ENCODE results near the gene C1QTNF1. TPM values are rescaled to one million over a fixed set of nuclear protein-coding genes. Genes with fewer than 3 reads are reported as not detected.

C1QTNF1 gene
- total and polyA plus RNA-seq, 5 experiments from 2014 or later, result not detected

DNA sequence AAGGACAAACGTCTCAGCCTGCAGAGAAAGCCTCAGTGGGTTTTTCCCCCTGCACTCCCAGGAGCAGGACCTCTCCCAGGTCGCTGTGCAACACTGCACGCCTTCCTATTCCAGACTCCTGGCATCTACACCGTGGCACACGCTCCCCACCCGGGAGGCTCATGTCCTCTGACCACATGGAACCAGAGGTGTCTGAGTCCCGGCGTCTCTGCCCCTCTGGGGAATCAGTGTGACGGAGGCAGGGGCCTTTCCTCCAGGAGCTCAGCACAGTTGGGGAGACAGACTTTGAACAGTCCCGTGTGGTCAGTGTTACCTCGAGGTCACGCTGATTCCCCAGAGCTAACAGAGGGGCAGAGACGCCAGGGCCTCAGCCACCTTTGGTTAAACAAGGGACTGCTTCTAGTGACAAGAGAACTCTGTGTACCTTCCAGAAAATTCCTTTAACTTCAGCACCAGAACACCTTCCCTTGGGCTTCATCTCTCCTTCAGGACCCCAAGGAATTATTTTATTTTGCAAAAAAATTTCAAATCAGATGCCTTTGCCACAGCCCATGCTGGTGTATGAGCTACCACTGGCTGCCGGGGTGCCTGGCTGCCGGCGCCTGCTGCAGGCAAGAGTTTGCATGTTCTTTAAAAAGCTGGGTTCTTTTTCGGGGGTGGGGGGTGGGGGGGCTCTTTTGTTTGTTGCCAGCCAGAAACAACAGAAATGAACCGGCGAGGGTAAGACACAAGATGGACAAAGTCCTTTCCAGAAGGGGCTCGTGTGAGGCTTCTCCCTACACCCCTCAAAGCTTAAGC, 21.0 kb upstream of the C1QTNF1 start:
- Mint-ChIP-seq H3K27me3 (no peaks in the 10 kb centered on the region), H3K36me3 (peaks cover 0 to 33% (median 0%) of the 10 kb centered on the region in 3 donors), H3K4me3 (no peak overlapping the region), H3K27ac (peak overlapping the region in 7 of 10 donors; percentile 17 to 86 (median 47)), H3K9me3 (no peaks in the 10 kb centered on the region), H3K4me1 (peaks cover 38 to 65% (median 49%) of the 10 kb centered on the region in 4 donors)
- ATAC-seq (no peak), DNase-seq (no peak)
- POLR2A ChIA-PET, result no interaction called here

DNA sequence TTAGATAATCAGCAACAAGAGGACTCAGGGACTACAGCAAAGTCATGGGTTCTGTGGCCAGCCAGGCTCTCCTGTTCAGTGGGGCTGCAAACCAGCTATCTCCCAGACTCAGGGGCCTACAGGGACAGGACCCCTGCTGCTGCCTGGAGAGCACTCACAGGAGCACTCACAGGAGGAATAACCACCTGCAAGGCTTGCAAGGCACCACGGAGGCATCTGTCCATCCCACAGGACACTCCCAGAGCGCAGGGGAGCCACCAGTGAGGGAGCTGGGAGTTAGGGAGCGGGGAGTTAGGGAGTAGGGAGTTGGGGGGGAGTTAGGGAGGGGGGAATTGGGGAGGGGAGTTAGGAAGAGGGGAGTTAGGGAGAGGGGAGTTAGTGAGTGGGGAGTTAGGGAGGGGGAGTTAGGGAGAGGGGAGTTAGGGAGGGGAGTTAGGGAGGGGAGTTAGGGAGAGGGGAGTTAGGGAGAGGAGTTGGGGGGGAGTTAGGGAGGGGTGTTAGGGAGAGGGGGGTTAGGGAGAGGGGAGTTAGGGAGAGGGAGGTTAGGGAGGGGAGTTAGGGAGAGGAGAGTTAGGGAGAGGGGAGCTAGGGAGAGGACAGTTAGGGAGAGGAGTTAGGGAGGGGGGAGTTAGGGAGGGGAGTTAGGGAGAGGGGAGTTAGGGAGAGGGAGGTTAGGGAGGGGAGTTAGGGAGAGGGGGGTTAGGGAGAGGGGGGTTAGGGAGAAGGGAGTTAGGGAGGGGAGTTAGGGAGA, 20.1 kb upstream of the C1QTNF1 start:
- H3K27ac Mint-ChIP-seq, result peak overlapping the region in 6 of 10 donors; percentile 17 to 86 (median 53)
- H3K36me3 Mint-ChIP-seq, result peaks cover 0 to 28% (median 0%) of the 10 kb centered on the region in 3 donors
- H3K27me3 Mint-ChIP-seq, result no peaks in the 10 kb centered on the region
- H3K9me3 Mint-ChIP-seq, result no peaks in the 10 kb centered on the region
- no peak for ATAC-seq
- H3K4me1 Mint-ChIP-seq, result peaks cover 44 to 74% (median 57%) of the 10 kb centered on the region in 4 donors
- no peak overlapping the region for H3K4me3 Mint-ChIP-seq
- DNase-seq, result no peak
- POLR2A ChIA-PET, result no interaction called here

DNA sequence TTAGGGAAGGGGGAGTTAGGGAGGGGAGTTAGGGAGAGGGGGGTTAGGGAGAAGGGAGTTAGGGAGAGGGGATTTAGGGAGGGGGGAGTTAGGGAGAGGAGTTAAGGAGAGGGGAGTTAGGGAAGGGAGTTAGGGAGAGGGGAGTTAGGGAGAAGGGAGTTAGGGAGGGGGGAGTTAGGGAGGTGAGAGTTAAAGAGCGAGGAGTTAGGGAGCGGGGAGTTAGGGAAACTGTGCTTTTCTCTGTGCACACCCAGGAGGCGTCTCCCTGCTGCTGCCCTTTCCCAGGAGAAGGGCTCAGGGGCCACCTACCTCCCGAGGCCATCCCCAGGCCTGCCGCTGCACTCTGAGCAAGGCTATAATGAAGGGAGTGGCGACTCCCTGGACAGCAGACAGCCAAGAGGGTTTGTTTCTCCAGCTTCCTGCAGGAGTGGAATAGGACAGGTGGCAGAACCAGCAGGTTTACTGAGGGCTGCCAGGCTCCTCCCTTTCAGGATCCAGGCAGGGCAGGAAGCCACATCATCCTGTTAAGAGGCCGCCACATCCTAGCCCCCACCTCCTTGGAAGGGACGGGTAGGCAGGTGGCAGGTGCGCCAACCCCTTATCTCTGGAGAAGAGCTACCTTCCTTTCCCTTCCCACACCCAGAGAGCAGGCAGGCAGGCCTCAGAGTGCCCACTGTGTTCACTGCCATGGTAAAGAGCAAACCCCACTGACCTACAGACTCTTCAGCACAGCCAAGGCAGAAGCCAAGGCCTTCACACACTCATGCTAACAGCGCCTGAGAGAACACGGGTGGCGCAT, 18.7 kb upstream of the C1QTNF1 start:
- H3K36me3 Mint-ChIP-seq, result peaks cover 0 to 23% (median 0%) of the 10 kb centered on the region in 3 donors
- H3K4me3 Mint-ChIP-seq, result peak overlapping the region in 6 of 10 donors; percentile 6 to 88 (median 50)
- H3K9me3 Mint-ChIP-seq, result no peaks in the 10 kb centered on the region
- POLR2A ChIA-PET, result no interaction called here
- ATAC-seq (no peak), DNase-seq (peak in 1 of 10 donors; percentile 29)
- peaks cover 47 to 82% (median 63%) of the 10 kb centered on the region in 4 donors for H3K4me1 Mint-ChIP-seq
- H3K27me3 Mint-ChIP-seq, result peaks cover 0 to 2% (median 0%) of the 10 kb centered on the region in 5 donors
- H3K27ac Mint-ChIP-seq, result peak overlapping the region; percentile 16 to 87 (median 64)

DNA sequence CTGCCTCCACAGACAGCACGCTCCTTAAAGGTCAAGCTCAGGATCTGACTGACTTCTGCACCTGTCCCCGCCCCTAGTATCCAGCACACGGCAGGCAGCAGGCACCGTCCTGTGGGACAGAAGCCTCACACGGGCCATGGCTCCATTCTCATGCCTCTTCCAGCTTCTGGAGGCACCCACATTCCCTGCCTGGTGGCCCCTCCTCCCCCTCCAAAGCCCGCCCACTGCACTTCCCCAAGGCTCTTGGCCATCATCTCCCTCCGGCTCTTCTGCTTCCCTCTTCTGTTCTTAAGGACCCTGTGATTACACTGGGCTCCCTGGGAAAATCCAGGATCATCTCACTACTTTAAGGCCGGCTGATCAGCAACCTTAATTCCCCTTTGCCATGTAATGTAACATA, 17.9 kb upstream of the C1QTNF1 start:
- no peak for DNase-seq
- no peak for ATAC-seq
- peak overlapping the region in 7 of 10 donors; percentile 12 to 88 (median 62) for H3K4me3 Mint-ChIP-seq
- peaks cover 0 to 2% (median 0%) of the 10 kb centered on the region in 5 donors for H3K27me3 Mint-ChIP-seq
- no peaks in the 10 kb centered on the region for H3K9me3 Mint-ChIP-seq
- peaks cover 0 to 19% (median 0%) of the 10 kb centered on the region in 3 donors for H3K36me3 Mint-ChIP-seq
- POLR2A ChIA-PET, result no interaction called here
- H3K27ac Mint-ChIP-seq, result peak overlapping the region; percentile 16 to 87 (median 70)
- peaks cover 41 to 78% (median 67%) of the 10 kb centered on the region in 4 donors for H3K4me1 Mint-ChIP-seq

DNA sequence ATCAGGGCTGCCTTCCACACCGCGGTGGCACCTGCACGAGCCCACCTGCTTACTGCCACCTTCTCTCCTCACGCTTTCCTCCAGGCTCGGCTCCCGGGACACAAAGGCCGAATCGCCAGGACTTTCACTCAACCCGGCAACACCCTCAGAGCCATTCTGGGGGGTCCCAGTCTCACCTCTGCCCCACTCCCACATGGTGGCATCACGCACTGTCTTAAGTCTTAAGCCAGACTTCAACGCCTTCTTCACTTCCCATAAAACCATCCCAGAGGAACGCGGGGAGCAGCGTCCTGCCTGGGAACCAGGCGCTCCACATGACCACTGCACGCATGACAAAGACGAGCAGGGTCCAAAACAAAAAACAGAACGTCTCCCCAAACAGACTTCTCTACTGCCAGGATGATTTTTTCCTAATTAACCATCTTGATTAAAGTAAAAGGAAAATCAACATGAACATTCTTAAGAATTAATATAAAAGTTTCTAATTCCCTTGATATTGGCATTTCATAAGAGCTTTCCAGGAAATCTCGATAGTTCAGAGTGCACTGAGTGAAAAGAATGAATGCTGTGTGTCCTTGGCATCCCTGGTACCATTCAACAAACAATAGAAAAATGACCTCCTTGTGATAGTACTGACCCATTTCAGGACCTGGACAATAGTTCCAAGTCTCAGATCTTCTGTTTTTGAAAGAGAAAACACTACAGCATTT, 17.0 kb upstream of the C1QTNF1 start:
- no peaks in the 10 kb centered on the region for H3K9me3 Mint-ChIP-seq
- H3K4me1 Mint-ChIP-seq, result peaks cover 37 to 69% (median 64%) of the 10 kb centered on the region in 4 donors
- no peak for ATAC-seq
- DNase-seq, result no peak
- peaks cover 0 to 10% (median 0%) of the 10 kb centered on the region in 3 donors for H3K36me3 Mint-ChIP-seq
- H3K27me3 Mint-ChIP-seq, result peaks cover 0 to 2% (median 0%) of the 10 kb centered on the region in 5 donors
- POLR2A ChIA-PET, result no interaction called here
- peak overlapping the region in 9 of 10 donors; percentile 52 to 93 (median 88) for H3K4me3 Mint-ChIP-seq
- peak overlapping the region; percentile 26 to 96 (median 74) for H3K27ac Mint-ChIP-seq

DNA sequence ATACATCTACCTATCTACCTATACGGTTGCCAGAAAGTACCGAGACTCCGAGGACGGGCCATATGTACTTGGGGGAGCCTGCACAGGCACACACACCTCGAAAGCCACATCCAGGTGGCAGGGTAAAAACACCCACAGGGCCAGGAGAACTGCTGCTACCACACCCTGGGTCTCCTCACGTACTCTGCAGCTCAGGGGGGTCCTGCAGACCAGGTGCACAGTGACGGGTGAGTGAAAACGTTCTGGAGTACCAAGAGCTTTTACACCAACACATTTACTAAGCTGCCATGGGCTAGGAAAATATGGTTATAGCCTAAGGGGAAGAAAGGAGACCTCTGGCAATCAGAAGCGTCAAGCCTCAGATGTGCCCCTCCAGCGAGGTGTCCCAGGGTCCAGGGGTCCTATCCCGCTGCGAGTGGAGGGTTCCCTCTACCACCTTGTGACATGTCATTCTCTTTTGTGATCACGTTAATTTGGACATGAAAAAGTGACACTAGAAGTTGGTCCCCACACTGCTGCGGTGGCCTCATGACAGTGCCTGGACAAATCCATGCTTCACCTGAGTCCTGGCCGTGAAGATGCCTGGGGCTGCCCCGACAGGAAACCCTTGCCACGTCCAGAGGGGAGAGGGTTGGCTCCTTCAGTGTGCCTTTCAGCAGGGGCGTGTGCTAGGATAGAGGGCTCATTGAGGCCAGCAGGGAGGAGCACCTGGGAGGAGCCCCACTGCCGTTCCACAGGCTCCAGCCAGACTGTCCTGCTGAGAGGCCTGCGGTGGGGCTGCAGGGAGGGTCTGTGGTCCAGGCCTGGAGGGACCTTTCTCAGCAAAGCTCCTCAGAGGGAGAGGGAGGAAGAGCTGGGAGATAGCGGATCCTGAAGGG, 16.2 kb upstream of the C1QTNF1 start:
- ATAC-seq, result peak in 1 of 2 donors; percentile 22
- Mint-ChIP-seq H3K4me1 (peaks cover 34 to 61% (median 57%) of the 10 kb centered on the region in 4 donors), H3K9me3 (no peaks in the 10 kb centered on the region), H3K36me3 (peaks cover 0 to 4% (median 0%) of the 10 kb centered on the region in 3 donors), H3K27ac (peak overlapping the region; percentile 63 to 98 (median 90)), H3K4me3 (peak overlapping the region; percentile 84 to 93 (median 90)), H3K27me3 (peaks cover 0 to 2% (median 0%) of the 10 kb centered on the region in 5 donors)
- DNase-seq, result no peak
- POLR2A ChIA-PET, result no interaction called here

DNA sequence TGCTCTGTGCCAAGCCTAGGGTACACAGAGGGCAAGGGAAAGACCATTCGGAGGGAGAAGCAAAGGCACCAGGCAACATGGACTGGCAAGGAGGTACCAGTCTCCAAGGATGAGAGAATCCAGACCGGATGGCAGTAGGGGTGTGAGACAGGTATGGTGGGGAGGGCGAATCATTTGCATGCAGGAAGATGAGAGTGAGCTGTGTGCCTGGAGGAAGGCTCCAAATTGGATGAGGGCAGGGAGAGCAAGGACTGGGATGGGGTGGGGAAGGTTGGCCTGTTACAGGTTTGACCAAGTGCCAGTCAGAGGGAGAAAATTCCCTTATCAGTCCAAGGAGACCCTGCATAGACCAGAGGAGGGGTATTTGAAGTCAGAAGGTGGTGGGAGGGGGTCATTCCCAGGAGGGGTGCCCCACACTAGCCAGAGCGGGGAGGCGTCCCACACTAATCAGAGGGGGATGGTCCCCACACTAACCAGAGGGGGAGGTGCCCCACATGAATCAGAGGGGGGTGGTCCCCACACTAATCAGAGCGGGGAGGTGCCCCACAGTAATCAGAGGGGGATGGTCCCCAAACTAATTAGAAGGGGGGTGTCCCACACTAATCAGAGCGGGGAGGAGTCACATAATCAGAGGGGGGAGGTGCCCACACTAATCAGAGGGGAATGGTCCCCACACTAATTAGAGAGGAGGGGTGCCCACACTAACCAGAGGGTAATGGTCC, 15.1 kb upstream of the C1QTNF1 start:
- no peak for DNase-seq
- peaks cover 30 to 53% (median 50%) of the 10 kb centered on the region in 4 donors for H3K4me1 Mint-ChIP-seq
- H3K27ac Mint-ChIP-seq, result peak overlapping the region; percentile 90 to 98 (median 95)
- peaks cover 0 to under 1% (median 0%) of the 10 kb centered on the region in 9 donors for H3K9me3 Mint-ChIP-seq
- H3K36me3 Mint-ChIP-seq, result no peaks in the 10 kb centered on the region
- POLR2A ChIA-PET, result interaction anchor here (0.5 to 0.6 kb wide), 2 partner anchors 19 to 204 kb away, joined by 4 to 8 read pairs; no protein-coding TSS in a partner anchor
- peaks cover 0 to 2% (median 0%) of the 10 kb centered on the region in 5 donors for H3K27me3 Mint-ChIP-seq
- H3K4me3 Mint-ChIP-seq, result peak overlapping the region; percentile 84 to 93 (median 90)
- ATAC-seq, result no peak

DNA sequence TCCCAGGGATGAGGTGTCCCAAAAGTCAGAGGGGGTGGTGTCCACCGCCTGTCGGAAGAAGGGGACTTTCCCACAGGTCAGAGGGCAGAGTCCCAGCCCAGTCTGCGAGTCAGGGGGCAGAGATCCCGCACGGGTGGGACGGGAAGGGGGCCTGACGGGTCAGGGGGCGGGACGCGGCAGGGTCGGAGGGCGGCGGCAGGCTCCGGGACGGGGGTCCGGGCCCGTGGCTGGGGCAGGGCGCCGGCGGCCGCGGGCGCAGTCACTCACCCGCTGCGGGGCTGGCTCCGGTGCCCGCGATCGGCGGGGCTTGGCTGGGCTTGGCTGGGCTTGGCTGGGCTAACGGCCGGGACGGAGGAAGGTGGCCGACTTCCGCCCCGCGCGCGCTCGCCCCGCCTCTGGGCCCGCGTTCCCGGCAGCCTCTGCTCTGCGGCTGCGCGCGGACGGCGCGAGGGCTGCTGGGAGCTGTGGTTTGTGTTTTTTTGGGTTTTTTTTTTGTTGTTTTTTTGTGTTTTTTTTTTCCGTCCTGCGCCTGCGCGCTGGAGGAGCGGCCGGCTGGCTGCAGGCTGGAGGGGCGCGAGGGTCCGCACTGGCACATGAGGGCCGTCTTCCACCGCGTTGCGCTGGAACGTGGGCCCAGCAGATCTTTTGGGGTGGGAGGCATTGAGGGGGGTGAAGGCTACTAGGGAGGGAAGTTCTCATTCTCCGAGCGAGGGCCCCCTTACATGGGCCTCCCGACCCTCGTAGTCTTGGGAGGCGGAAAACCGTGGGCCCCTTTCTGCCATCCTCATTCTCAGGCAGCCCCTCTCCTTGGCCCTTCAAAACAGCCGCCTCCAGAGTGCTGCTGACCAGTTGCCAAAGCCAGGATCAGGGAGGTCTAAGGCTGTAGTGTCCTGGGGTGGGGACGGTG, 14.3 kb upstream of the C1QTNF1 start, which contains the start of gene CANT1:
CANT1 (minus strand) TSS at position 368 of the 907 bp plus-strand sequence. CDS start 12,142 bp downstream, outside the sequence.
- POLR2A ChIA-PET, result interaction anchor here (0.5 to 1.7 kb wide), 7 partner anchors 9 to 878 kb away, joined by 3 to 8 read pairs (median 4); partner anchors contain the start of gene ENGASE
- peaks cover 30 to 53% (median 50%) of the 10 kb centered on the region in 4 donors for H3K4me1 Mint-ChIP-seq
- H3K9me3 Mint-ChIP-seq, result peaks cover 0 to 6% (median 0%) of the 10 kb centered on the region in 9 donors

DNA sequence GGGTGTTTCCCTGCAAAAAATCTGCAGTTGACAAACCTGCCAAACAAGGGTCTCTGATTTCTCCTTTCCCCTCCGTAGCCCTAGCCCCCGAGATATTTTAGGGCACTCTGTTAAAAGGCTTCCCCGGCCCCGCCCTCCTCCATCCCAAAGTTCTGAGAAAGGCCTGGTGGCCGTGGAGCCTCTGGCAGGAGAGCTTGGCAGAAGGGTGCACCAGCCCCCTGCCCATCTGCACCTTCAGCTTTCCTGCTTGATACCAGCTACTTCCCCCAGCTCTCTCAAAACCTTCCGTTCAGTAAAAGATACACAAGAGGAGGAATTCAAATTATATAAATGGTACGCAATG, 13.7 kb upstream of the C1QTNF1 start:
- ATAC-seq, result no peak
- peak overlapping the region; percentile 92 to 98 (median 96) for H3K27ac Mint-ChIP-seq
- H3K27me3 Mint-ChIP-seq, result peaks cover 0 to 3% (median 0%) of the 10 kb centered on the region in 5 donors
- H3K36me3 Mint-ChIP-seq, result no peaks in the 10 kb centered on the region
- POLR2A ChIA-PET, result interaction anchor here (0.5 to 1.7 kb wide), 5 partner anchors 9 to 878 kb away, joined by 3 to 4 read pairs (median 4); partner anchors contain the start of gene ENGASE
- peaks cover 0 to 6% (median 0%) of the 10 kb centered on the region in 9 donors for H3K9me3 Mint-ChIP-seq
- DNase-seq, result no peak
- H3K4me1 Mint-ChIP-seq, result peaks cover 30 to 51% (median 48%) of the 10 kb centered on the region in 4 donors
- H3K4me3 Mint-ChIP-seq, result peak overlapping the region; percentile 88 to 96 (median 92)

More for the DNA sequence above, 14.3 kb upstream of the C1QTNF1 start, which contains the start of gene CANT1:
- DNase-seq, result peak; percentile 70 to 88 (median 82)
- Mint-ChIP-seq H3K27me3 (peaks cover 0 to 3% (median 0%) of the 10 kb centered on the region in 5 donors), H3K27ac (peak within 1 kb of the TSS; percentile 92 to 98 (median 96)), H3K4me3 (peak within 1 kb of the TSS; percentile 88 to 96 (median 92)), H3K36me3 (no peaks in the 10 kb centered on the region)
- ATAC-seq, result peak; percentile 92 to 97

Data from naive thymus-derived CD8-positive, alpha-beta T cell (primary cell).